T-cell (primary cell): ENCODE results near the gene MCM10. TPM values are rescaled to one million over a fixed set of nuclear protein-coding genes. Genes with fewer than 3 reads are reported as not detected.
"Not testable (repeated sequence)": the region's sequence is repeated elsewhere in the genome, so short reads cannot be mapped to it uniquely, and the experiment has no call there.

Source experiments
- ATAC-seq, 4 experiments: fragments of 200-7000 bp in 3 of 4; fragments of 150-1000 bp in 1 of 4; cut with Tn5 transposase; replicated peaks in 1 of 4; 1 replicate in 3 of 4; 2 replicates in 1 of 4; pipeline ENCODE4 v1.10.0; 2021; ENCODE audit warnings: moderate library complexity in 3 of 4, mild to moderate bottlenecking in 2 of 4, moderate number of reproducible peaks in 1 of 4
- CTCF ChIA-PET, 2 donors: fragments of 300-600 bp; sonication (Branson Sonifier 250); formaldehyde crosslinking; loops; one replicate each; lab custom pipeline; 2022; ENCODE audit warnings: antibody characterized with exemption in 2 of 2; lab: Charles Lee
- POLR2A ChIA-PET, 2 donors: fragments of 300-600 bp; sonication (Branson Sonifier 250); formaldehyde crosslinking; loops; one replicate each; lab custom pipeline; 2022; ENCODE audit warnings: antibody characterized with exemption in 2 of 2; lab: Charles Lee
- DNase-seq, 35 experiments: peaks; one replicate each; pipeline versions ENCODE4 v3.0.0 to v3.0.0-alpha.2; 2013 to 2023
- H3K27ac ChIP-seq: one replicate; pipeline ENCODE4 v1.5.1; 2013; ENCODE audit warnings: low read length
- H3K27me3 ChIP-seq, 2 experiments: replicated peaks in 1 of 2; 1 replicate in 1 of 2; 2 replicates in 1 of 2; pipeline versions ENCODE4 v1.6.1 to v1.7.0; 2013; ENCODE audit warnings: low read length in 1 of 2, mixed read lengths in 1 of 2; ENCODE audit not compliant: control insufficient read depth in 2 of 2, insufficient read depth in 2 of 2; ENCODE audit errors: extremely low read depth in 1 of 2
- H3K36me3 ChIP-seq, 2 donors: 1 replicate in 1 of 2; 2 replicates in 1 of 2; pipeline versions ENCODE4 v1.6.1 to v1.7.0; 2013; ENCODE audit warnings: low read length in 1 of 2; ENCODE audit not compliant: control insufficient read depth in 2 of 2, insufficient read depth in 1 of 2; ENCODE audit errors: extremely low read depth in 1 of 2
- H3K4me1 ChIP-seq, 2 experiments: 1 replicate in 1 of 2; 2 replicates in 1 of 2; pipeline versions ENCODE4 v1.6.1 to v1.7.0; 2013; ENCODE audit warnings: low read length in 2 of 2, mixed read lengths in 1 of 2; ENCODE audit not compliant: insufficient read depth in 2 of 2, control insufficient read depth in 1 of 2; ENCODE audit errors: extremely low read depth in 1 of 2
- H3K4me3 ChIP-seq, 2 donors: 1 replicate in 1 of 2; 2 replicates in 1 of 2; pipeline versions ENCODE4 v1.5.1 to v1.7.0; 2013; ENCODE audit warnings: mild to moderate bottlenecking in 2 of 2, low read length in 1 of 2, moderate library complexity in 1 of 2; ENCODE audit not compliant: control insufficient read depth in 1 of 2; ENCODE audit errors: extremely low read depth in 1 of 2
- H3K9me3 ChIP-seq: 2 replicates; pipeline ENCODE4 v1.7.0; 2013
- H3K27ac Mint-ChIP-seq, 2 donors: one replicate each; pipeline ENCODE4 v1.8.0; 2020 to 2021; ENCODE audit warnings: mild to moderate bottlenecking in 2 of 2, mixed read lengths in 2 of 2
- H3K27me3 Mint-ChIP-seq, 2 donors: one replicate each; pipeline ENCODE4 v1.8.0; 2021 to 2022; ENCODE audit warnings: mixed read lengths in 2 of 2
- H3K36me3 Mint-ChIP-seq: one replicate; pipeline ENCODE4 v1.8.0; 2021; ENCODE audit warnings: mixed read lengths
- H3K4me1 Mint-ChIP-seq, 3 donors: one replicate each; pipeline ENCODE4 v1.8.0; 2020 to 2022; ENCODE audit warnings: mixed read lengths in 3 of 3, mild to moderate bottlenecking in 1 of 3
- H3K4me3 Mint-ChIP-seq, 3 donors: one replicate each; pipeline ENCODE4 v1.8.0; 2020 to 2022; ENCODE audit warnings: mild to moderate bottlenecking in 3 of 3, mixed read lengths in 3 of 3, moderate library complexity in 3 of 3
- H3K9me3 Mint-ChIP-seq, 3 donors: one replicate each; pipeline ENCODE4 v1.8.0; 2020 to 2022; ENCODE audit warnings: mixed read lengths in 3 of 3
- WGBS: methylation state at CpG from one replicate; pipeline ENCODE4 v1.1.5; 2013; ENCODE audit warnings: missing lambda C conversion rate; ENCODE audit not compliant: insufficient coverage; 5-methylcytosine and 5-hydroxymethylcytosine counted together
- total RNA-seq, 35 experiments: library from RNA in 6 of 35; stranded (reverse) in 6 of 35; fragments of 120-200 nt in 1 of 35; gene quantifications; one replicate each; pipeline versions ENCODE4 v1.2.1 to v1.2.4 and lab custom pipeline; 2013 to 2026

MCM10 gene
- total RNA-seq, 5 donors from 2014 or later (not counting 1 experiment from before 2014, with no cell fraction given) = 0.65 to 1.4 (median 0.82) TPM

GRCh38 chr10:13238271-13239077 is 77.1 kb downstream of the MCM10 start:
- Mint-ChIP-seq H3K27me3 (no peaks in the 10 kb centered on the region), H3K9me3 (no peaks in the 10 kb centered on the region), H3K36me3 (no peaks in the 10 kb centered on the region), H3K27ac (no peak overlapping the region), H3K4me1 (no peaks in the 10 kb centered on the region), H3K4me3 (no peak overlapping the region)
- ChIA-PET CTCF (no interaction called here), POLR2A (no interaction called here)
- H3K36me3 ChIP-seq = no peaks in the 10 kb centered on the region
- DNase-seq (no peak), ATAC-seq (no peak)
- H3K9me3 ChIP-seq = no peaks in the 10 kb centered on the region
- H3K4me1 ChIP-seq = no peaks in the 10 kb centered on the region
- WGBS = 82% methylated on average over 8 of the region's 16 CpGs
- H3K27me3 ChIP-seq = no peaks in the 10 kb centered on the region
- H3K27ac ChIP-seq = no peak overlapping the region
- H3K4me3 ChIP-seq = no peak overlapping the region

- Mint-ChIP-seq H3K4me1 (no peaks in the 10 kb centered on the region), H3K27ac (no peak overlapping the region), H3K27me3 (no peaks in the 10 kb centered on the region), H3K36me3 (no peaks in the 10 kb centered on the region), H3K9me3 (no peaks in the 10 kb centered on the region), H3K4me3 (no peak overlapping the region)
- no peak for ATAC-seq
- Histone ChIP-seq H3K36me3 (no peaks in the 10 kb centered on the region), H3K27ac (no peak overlapping the region), H3K9me3 (no peaks in the 10 kb centered on the region), H3K4me3 (no peak overlapping the region), H3K4me1 (no peaks in the 10 kb centered on the region), H3K27me3 (no peaks in the 10 kb centered on the region)
- POLR2A ChIA-PET = no interaction called here
- CTCF ChIA-PET = no interaction called here
- WGBS = no CpG with 5 or more reads among the region's 7 CpGs
- no peak for DNase-seq
These were observed 78.6 kb downstream of the MCM10 start for GRCh38 chr10:13239923-13240322.

GRCh38 chr10:13241613-13242012 is 80.3 kb downstream of the MCM10 start:
- Mint-ChIP-seq H3K36me3 (no peaks in the 10 kb centered on the region), H3K4me1 (no peaks in the 10 kb centered on the region), H3K9me3 (no peaks in the 10 kb centered on the region), H3K4me3 (no peak overlapping the region), H3K27me3 (no peaks in the 10 kb centered on the region), H3K27ac (no peak overlapping the region)
- ChIA-PET CTCF (no interaction called here), POLR2A (interaction anchor here in 1 of 2 donors (0.6 kb wide), 1 partner anchor 32 kb away, joined by 3 read pairs; no protein-coding TSS in a partner anchor)
- WGBS = 100% methylated on average over 1 of the region's 3 CpGs
- no peak overlapping the region for H3K27ac ChIP-seq
- H3K4me1 ChIP-seq = no peaks in the 10 kb centered on the region
- no peaks in the 10 kb centered on the region for H3K9me3 ChIP-seq
- H3K27me3 ChIP-seq = no peaks in the 10 kb centered on the region
- H3K4me3 ChIP-seq = no peak overlapping the region
- no peaks in the 10 kb centered on the region for H3K36me3 ChIP-seq
- ATAC-seq = no peak
- DNase-seq = no peak

GRCh38 chr10:13242260-13242659 is 80.9 kb downstream of the MCM10 start:
- H3K4me1 ChIP-seq, H3K27ac Mint-ChIP-seq, H3K27me3 ChIP-seq, DNase-seq, H3K36me3 Mint-ChIP-seq, H3K4me3 ChIP-seq, H3K36me3 ChIP-seq, H3K4me1 Mint-ChIP-seq, H3K9me3 Mint-ChIP-seq, H3K27ac ChIP-seq, ATAC-seq, CTCF ChIA-PET, H3K9me3 ChIP-seq, H3K4me3 Mint-ChIP-seq, H3K27me3 Mint-ChIP-seq: not testable (repeated sequence)
- POLR2A ChIA-PET = interaction anchor here in 1 of 2 donors (1.0 kb wide), 1 partner anchor 60 kb away, joined by 4 read pairs; no protein-coding TSS in a partner anchor
- WGBS = no CpG with 5 or more reads among the region's 5 CpGs

- H3K27me3 Mint-ChIP-seq = no peaks in the 10 kb centered on the region
- H3K9me3 Mint-ChIP-seq = no peaks in the 10 kb centered on the region
- POLR2A ChIA-PET = interaction anchor here in 1 of 2 donors (0.6 kb wide), 1 partner anchor 415 kb away, joined by 3 read pairs; no protein-coding TSS in a partner anchor
- no peak overlapping the region for H3K27ac ChIP-seq
- no peaks in the 10 kb centered on the region for H3K9me3 ChIP-seq
- peaks cover 0 to 9% of the 10 kb centered on the region in 2 experiments for H3K27me3 ChIP-seq
- no peaks in the 10 kb centered on the region for H3K4me1 ChIP-seq
- no peak overlapping the region for H3K4me3 ChIP-seq
- 84% methylated on average over 8 of the region's 9 CpGs for WGBS
- ATAC-seq (no peak), DNase-seq (no peak)
- H3K27ac Mint-ChIP-seq = no peak overlapping the region
- no peaks in the 10 kb centered on the region for H3K36me3 ChIP-seq
- no peaks in the 10 kb centered on the region for H3K4me1 Mint-ChIP-seq
- no peak overlapping the region for H3K4me3 Mint-ChIP-seq
- CTCF ChIA-PET = no interaction called here
- no peaks in the 10 kb centered on the region for H3K36me3 Mint-ChIP-seq
These were observed 85.9 kb downstream of the MCM10 start for GRCh38 chr10:13247246-13247645.

- H3K4me1 ChIP-seq = no peaks in the 10 kb centered on the region
- CTCF ChIA-PET = no interaction called here
- H3K4me3 Mint-ChIP-seq = no peak overlapping the region
These were observed 86.4 kb downstream of the MCM10 start for GRCh38 chr10:13247784-13248183.

More at GRCh38 chr10:13247784-13248183, 86.4 kb downstream of the MCM10 start:
- POLR2A ChIA-PET = no interaction called here
- H3K9me3 ChIP-seq = no peaks in the 10 kb centered on the region
- Mint-ChIP-seq H3K27me3 (no peaks in the 10 kb centered on the region), H3K4me1 (no peaks in the 10 kb centered on the region), H3K36me3 (no peaks in the 10 kb centered on the region), H3K27ac (no peak overlapping the region), H3K9me3 (no peaks in the 10 kb centered on the region)
- H3K4me3 ChIP-seq = no peak overlapping the region
- DNase-seq (no peak), ATAC-seq (no peak)
- no peak overlapping the region for H3K27ac ChIP-seq
- H3K27me3 ChIP-seq = peaks cover 0 to 11% of the 10 kb centered on the region in 2 experiments
- WGBS = 100% methylated on average over 1 of the region's 4 CpGs
- H3K36me3 ChIP-seq = no peaks in the 10 kb centered on the region
